HepG2 (cell line): ENCODE data around the gene ZNF780B. TPM values are rescaled to one million over a fixed set of nuclear protein-coding genes. Genes with fewer than 3 reads are reported as not detected.

Experiments used
- ATAC-seq: fragments of 200-7000 bp; cut with Tn5 transposase; 3 replicates; pipeline ENCODE4 v1.9.1; 2020; ENCODE audit warnings: mild to moderate bottlenecking, moderate library complexity
- BruUV-seq: library from RNA; stranded (reverse); fragments of 400-500 nt; replicated peaks from 2 replicates; lab custom pipeline; 2021; lab: Mats Ljungman, UMichigan
- CTCF ChIA-PET: fragments of 300-600 bp; formaldehyde crosslinking; extraction: SDS; loops from one replicate; lab custom pipeline; 2021; ENCODE audit warnings: low total read pairs, inconsistent platforms, low intra/inter-chr PET ratio; lab: Yijun Ruan, JAX
- POLR2A ChIA-PET: fragments of 350-600 bp; sonication (Branson Sonifier 250); formaldehyde crosslinking; loops from one replicate; lab custom pipeline; 2020; ENCODE audit warnings: antibody characterized with exemption, inconsistent platforms; lab: Yijun Ruan, JAX
- DNase-seq: peaks from one replicate; pipeline ENCODE4 v3.0.0-alpha.2; 2015; ENCODE audit warnings: low spot score
- FAIRE-seq: peaks from 3 replicates; lab custom pipeline; 2011; peaks lifted over from hg19 to GRCh38; lab: Jason Lieb, UNC
- H2AFZ ChIP-seq: one replicate; pipeline ENCODE4 v1.6.1; 2011; ENCODE audit warnings: low read length, inconsistent platforms
- H3K27ac ChIP-seq: fragments of 300-600 bp; 3 replicates; pipeline ENCODE4 v1.8.0; 2011; ENCODE audit warnings: mixed run types, mild to moderate bottlenecking, mixed read lengths, low read length, inconsistent platforms; ENCODE audit not compliant: insufficient read depth; ENCODE audit errors: extremely low read length
- H3K27me3 ChIP-seq, 2 experiments: fragments of 200-600 bp in 1 of 2; 2 replicates in 1 of 2; 3 replicates in 1 of 2; pipeline versions ENCODE4 v1.6.0 to v1.8.0; 2011; ENCODE audit warnings: low read length in 2 of 2, mild to moderate bottlenecking in 2 of 2, moderate library complexity in 2 of 2, inconsistent platforms in 1 of 2; ENCODE audit not compliant: insufficient read depth in 2 of 2, control insufficient read depth in 1 of 2
- H3K36me3 ChIP-seq, 2 experiments: fragments of 200-600 bp in 1 of 2; replicated peaks in 1 of 2; 2 replicates in 1 of 2; 3 replicates in 1 of 2; pipeline versions ENCODE4 v1.5.1 to v1.8.0; 2011; ENCODE audit warnings: low read length in 2 of 2, inconsistent platforms in 1 of 2; ENCODE audit not compliant: insufficient read depth in 2 of 2, control insufficient read depth in 1 of 2
- H3K4me1 ChIP-seq: 2 replicates; pipeline ENCODE4 v1.5.1; 2012; ENCODE audit warnings: low read length, inconsistent platforms; ENCODE audit not compliant: insufficient read depth
- H3K4me2 ChIP-seq: 2 replicates; pipeline ENCODE4 v1.6.0; 2011; ENCODE audit warnings: low read depth, low read length, inconsistent platforms
- H3K4me3 ChIP-seq, 3 experiments: fragments of 200-600 bp in 1 of 3; sonication (generic), shearing (Covaris generic) in 1 of 3; replicated peaks in 1 of 3; 2 replicates each; pipeline ENCODE4 v1.5.1; 2011 to 2016; ENCODE audit warnings: low read length in 3 of 3, inconsistent platforms in 2 of 3, low read depth in 2 of 3, mild to moderate bottlenecking in 2 of 3, control low read depth in 1 of 3, mixed read lengths in 1 of 3; ENCODE audit not compliant: insufficient read depth in 1 of 3
- H3K79me2 ChIP-seq: one replicate; pipeline ENCODE4 v1.6.1; 2011; ENCODE audit warnings: low read length, inconsistent platforms; ENCODE audit not compliant: insufficient read depth
- H3K9ac ChIP-seq: 2 replicates; pipeline ENCODE4 v1.6.0; 2011; ENCODE audit warnings: mild to moderate bottlenecking, low read depth, low read length, inconsistent platforms; ENCODE audit not compliant: insufficient read depth
- H3K9me3 ChIP-seq: 2 replicates; pipeline ENCODE4 v1.5.1; 2012; ENCODE audit warnings: mild to moderate bottlenecking, low read length
- H4K20me1 ChIP-seq: 2 replicates; pipeline ENCODE4 v1.6.0; 2011; ENCODE audit warnings: inconsistent platforms, mild to moderate bottlenecking, low read length, moderate library complexity; ENCODE audit not compliant: insufficient read depth
- ARID2 ChIP-seq: sonication (generic); formaldehyde crosslinking; IDR thresholded peaks from 2 replicates; pipeline ENCODE4 v1.8.1; 2022; ENCODE audit warnings: mild to moderate bottlenecking, missing genetic modification reagents, borderline replicate concordance
- ELF4 ChIP-seq: sonication (generic); formaldehyde crosslinking; IDR thresholded peaks from 2 replicates; pipeline ENCODE4 v1.5.0; 2020; ENCODE audit warnings: missing genetic modification reagents, mild to moderate bottlenecking, moderate library complexity, borderline replicate concordance
- FOXA3 ChIP-seq: IDR thresholded peaks from 2 replicates; pipeline ENCODE4 v1.6.1; 2016; ENCODE audit warnings: missing genetic modification reagents, missing compliant biosample characterization
- NAIF1 ChIP-seq: sonication (generic); formaldehyde crosslinking; IDR thresholded peaks from 2 replicates; pipeline ENCODE4 v1.5.0; 2020; ENCODE audit warnings: mild to moderate bottlenecking, missing genetic modification reagents, borderline replicate concordance
- YY1 ChIP-seq: IDR thresholded peaks from 2 replicates; pipeline ENCODE4 v1.6.1; 2011; ENCODE audit warnings: low read length, low read depth, moderate library complexity, mild to moderate bottlenecking; ENCODE audit not compliant: insufficient read depth, insufficient replicate concordance
- ZNF143 ChIP-seq: sonication (generic); formaldehyde crosslinking; IDR thresholded peaks from 2 replicates; pipeline ENCODE4 v1.4.0; 2020; ENCODE audit warnings: missing genetic modification reagents
- ZSCAN29 ChIP-seq: sonication (generic); formaldehyde crosslinking; conservative IDR thresholded peaks from 2 replicates; pipeline ENCODE4 v1.4.0; 2020; ENCODE audit warnings: mild to moderate bottlenecking, missing genetic modification reagents
- ZSCAN9 ChIP-seq: IDR thresholded peaks from 2 replicates; pipeline ENCODE4 v1.6.1; 2016; ENCODE audit warnings: borderline replicate concordance
- WGBS: methylation state at CpG from one replicate; pipeline ENCODE4 v1.1.6; 2017; ENCODE audit warnings: low lambda C conversion rate; 5-methylcytosine and 5-hydroxymethylcytosine counted together
- in situ Hi-C: cut with HindIII; loops from 2 replicates; pipeline ENCODE4 v1.10.0; 2017; ENCODE audit warnings: low pct_unique_long_range_greater_than_20kb; ENCODE audit not compliant: extremely low pct_ligation_motif_present
- intact Hi-C: fragments of 100-400 bp; cut with micrococcal nuclease; formaldehyde crosslinking; loops from one replicate; pipeline ENCODE4 v1.10.0; 2022; ENCODE audit not compliant: unreplicated experiment
- polyA plus RNA-seq, 8 experiments: library from polyadenylated mRNA; depleted of rRNA in 3 of 8; stranded (reverse) in 7 of 8; unstranded in 1 of 8; fragments of >200 nt; fragmentation: Illumina TruSeq in 4 of 8; extraction: Trizol in 4 of 8; gene quantifications; 2 replicates each; pipeline versions ENCODE4 v1.2.1 to v1.2.3, GENCODE V29; 2011 to 2016; ENCODE audit warnings: low read depth in 4 of 8, missing spikeins in 1 of 8, mixed read lengths in 1 of 8; ENCODE audit not compliant: insufficient read depth in 1 of 8
- total RNA-seq, 5 experiments: library from RNA; depleted of rRNA; stranded (reverse); fragments of >200 nt; fragmentation: Illumina TruSeq; extraction: Trizol; gene quantifications; 2 replicates each; pipeline ENCODE4 v1.2.3, GENCODE V29; 2016; ENCODE audit warnings: low read depth in 1 of 5
- TF ChIP-seq, protein P1 (sequence below): sonication (generic); formaldehyde crosslinking; conservative IDR thresholded peaks from 2 replicates; pipeline ENCODE4 v1.5.0; 2020; ENCODE audit warnings: missing genetic modification reagents

The ZNF780B gene
- total and polyA plus RNA-seq, 2 of the 13 experiments (the other 11 are each of a cell fraction or from before 2014, with no cell fraction given) = 6.6 to 21.9 TPM

GRCh38 chr19:39993605-39994004 lies 62.4 kb downstream of the ZNF780B start:
- POLR2A ChIA-PET = interaction anchor here (1.3 kb wide), 1 partner anchor 23 kb away, joined by 3 read pairs; no protein-coding TSS in a partner anchor
- Histone ChIP-seq H4K20me1 (no peaks in the 10 kb centered on the region), H3K27me3 (no peaks in the 10 kb centered on the region; a peak in 1 of 5 replicates)
- 100% methylated on average over 1 of the region's 1 CpG for WGBS
- in situ Hi-C loops = no loop called here
- no peak for ATAC-seq
- TF ChIP-seq YY1 = no peak
- TF ChIP-seq ARID2 = no peak
- no peak for TF ChIP-seq NAIF1 (CRISPR knock-in tag)
- TF ChIP-seq, protein P1, sequence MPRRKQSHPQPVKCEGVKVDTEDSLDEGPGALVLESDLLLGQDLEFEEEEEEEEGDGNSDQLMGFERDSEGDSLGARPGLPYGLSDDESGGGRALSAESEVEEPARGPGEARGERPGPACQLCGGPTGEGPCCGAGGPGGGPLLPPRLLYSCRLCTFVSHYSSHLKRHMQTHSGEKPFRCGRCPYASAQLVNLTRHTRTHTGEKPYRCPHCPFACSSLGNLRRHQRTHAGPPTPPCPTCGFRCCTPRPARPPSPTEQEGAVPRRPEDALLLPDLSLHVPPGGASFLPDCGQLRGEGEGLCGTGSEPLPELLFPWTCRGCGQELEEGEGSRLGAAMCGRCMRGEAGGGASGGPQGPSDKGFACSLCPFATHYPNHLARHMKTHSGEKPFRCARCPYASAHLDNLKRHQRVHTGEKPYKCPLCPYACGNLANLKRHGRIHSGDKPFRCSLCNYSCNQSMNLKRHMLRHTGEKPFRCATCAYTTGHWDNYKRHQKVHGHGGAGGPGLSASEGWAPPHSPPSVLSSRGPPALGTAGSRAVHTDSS = no peak
- no peak for TF ChIP-seq FOXA3 (CRISPR knock-in tag)
- no peak for TF ChIP-seq ZNF143 (CRISPR knock-in tag)
- TF ChIP-seq ZSCAN29 = no peak
- no peak for TF ChIP-seq ELF4 (CRISPR knock-in tag)
- no peak for TF ChIP-seq ZSCAN9
- TF ChIP-seq, all 625 proteins: peak for 0
- Histone ChIP-seq H3K27ac (no peak overlapping the region), H3K79me2 (peaks cover 16% of the 10 kb centered on the region), H3K9ac (no peak overlapping the region), H3K9me3 (peaks cover 11% of the 10 kb centered on the region; the same call in 1 of the 2 replicates), H3K4me1 (peaks cover 29% of the 10 kb centered on the region), H3K4me3 (no peak overlapping the region), H3K36me3 (no peaks in the 10 kb centered on the region), H2AFZ (no peak overlapping the region), H3K4me2 (no peak overlapping the region)
- FAIRE-seq (no peak), DNase-seq (no peak)
- CTCF ChIA-PET = no interaction called here
- no TSS peak for BruUV-seq
- intact Hi-C loops = no loop called here
